ENCODE measurements around the gene NFIB. TPM values are rescaled to one million over a fixed set of nuclear protein-coding genes. Genes with fewer than 3 reads are reported as not detected.

Gene NFIB
- total and polyA plus RNA-seq, 2 of the 8 experiments (the other 6 are each of a cell fraction or from before 2014, with no cell fraction given): 2.6 to 13.1 TPM

DNA sequence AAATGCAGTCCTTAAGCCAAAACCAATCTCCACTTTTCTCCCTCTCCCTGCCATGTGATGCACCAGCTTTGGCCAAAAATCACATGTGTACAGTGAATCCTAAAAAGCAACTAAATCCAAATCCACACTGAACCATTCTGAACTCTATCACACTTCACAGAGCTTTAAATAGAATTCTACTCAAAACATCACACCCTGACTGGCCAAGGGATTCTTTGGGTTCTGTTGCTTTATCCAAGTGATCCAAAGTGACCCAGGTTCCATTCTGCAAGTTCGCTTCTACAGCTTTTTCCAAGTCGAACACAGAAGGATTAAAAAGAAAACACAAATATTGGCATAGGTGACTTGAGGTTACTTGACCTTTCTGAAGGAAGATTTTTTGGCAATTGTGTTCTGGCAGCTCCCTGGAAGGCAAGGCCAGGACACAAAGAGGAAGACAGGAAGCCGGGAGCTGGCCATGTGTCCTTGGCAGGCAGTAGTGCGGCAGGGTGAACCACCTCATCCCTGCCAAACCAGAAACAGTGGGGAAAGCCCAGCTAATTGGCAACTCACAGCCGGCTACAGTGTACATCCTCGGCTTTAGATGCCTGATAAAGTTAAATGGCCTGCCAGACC is 115.0 kb downstream of the NFIB start:
- Histone ChIP-seq H2BK120ac (replicated peaks; ENCODE audit: low read depth, low read length) (no peak overlapping the region), H2BK15ac (ENCODE audit: low read length) (no peak overlapping the region), H3K27ac (ENCODE audit: low read depth, low read length) (no peak overlapping the region), H3K14ac (ENCODE audit: insufficient read length) (no peak overlapping the region), H3K27me3 (replicated peaks in 1 of 4; ENCODE audit: control insufficient read depth in 3 of 4, extremely low read depth in 1 of 4, insufficient read depth in 3 of 4, low read length in 3 of 4) (no peaks in the 10 kb centered on the region), H2AK5ac (ENCODE audit: low read depth, low read length) (no peak overlapping the region), H2BK20ac (ENCODE audit: low read length) (no peak overlapping the region), H3K4me1 (replicated peaks in 1 of 4; ENCODE audit: control insufficient read depth in 3 of 4, insufficient read depth in 4 of 4, low read length in 3 of 4) (peaks cover 0 to 3% (median under 1%) of the 10 kb centered on the region in 4 experiments; a peak in 1 of 7 replicates), H4K20me1 (replicated peaks in 1 of 2; ENCODE audit: control insufficient read depth in 1 of 2, insufficient read depth in 2 of 2, low read length in 2 of 2) (no peaks in the 10 kb centered on the region), H2AFZ (ENCODE audit: low read length) (no peak overlapping the region), H3K79me1 (ENCODE audit: low read depth, low read length) (no peaks in the 10 kb centered on the region; the same call in 1 of the 2 replicates), H3K9ac (replicated peaks in 1 of 4; ENCODE audit: extremely low read depth in 1 of 4, low read depth in 3 of 4, low read length in 3 of 4) (no peak overlapping the region), H2BK12ac (ENCODE audit: low read depth, low read length) (no peak overlapping the region), H4K91ac (replicated peaks; ENCODE audit: insufficient read length, low read length) (no peak overlapping the region), H3K4me3 (ENCODE audit: extremely low read depth in 1 of 4, insufficient read depth in 2 of 4, low read depth in 3 of 4, low read length in 4 of 4) (no peak overlapping the region), H3K4me2 (ENCODE audit: insufficient read depth in 1 of 2, low read depth in 2 of 2, low read length in 2 of 2) (no peak overlapping the region), H3K79me2 (ENCODE audit: control insufficient read depth in 1 of 2, insufficient read depth in 2 of 2, low read length in 2 of 2) (0 out of 4 replicates have a peak, but pooled peaks cover 0 to 2% of the 10 kb centered on the region in 2 experiments), H2BK5ac (ENCODE audit: low read depth, low read length) (no peak overlapping the region), H3K36me3 (ENCODE audit: control insufficient read depth in 2 of 4, insufficient read depth in 4 of 4, low read length in 3 of 4) (no peaks in the 10 kb centered on the region), H3K23me2 (ENCODE audit: low read depth, low read length) (no peaks in the 10 kb centered on the region), H3K9me3 (ENCODE audit: insufficient read depth in 2 of 2, low read depth in 1 of 2, low read length in 1 of 2) (no peaks in the 10 kb centered on the region), H4K5ac (ENCODE audit: insufficient read length, low read depth, low read length) (no peak overlapping the region), H3K23ac (ENCODE audit: insufficient read length) (no peak overlapping the region), H3K56ac (replicated peaks; ENCODE audit: insufficient read length, low read depth, low read length) (no peak overlapping the region), H3K4ac (replicated peaks; ENCODE audit: insufficient read length, low read depth, low read length) (no peak overlapping the region), H3K18ac (ENCODE audit: extremely low read depth, low read length) (no peak overlapping the region), H4K8ac (ENCODE audit: extremely low read depth, insufficient read depth, low read length) (no peak overlapping the region)
- FAIRE-seq (peak; percentile 36), DNase-seq (ENCODE audit: low read depth in 1 of 2, low spot score in 2 of 2) (no peak)
- 84% methylated on average over 6 of the region's 6 CpGs; no CpG with 5 or more reads in 1 of the 2 experiments for WGBS, 2 experiments (ENCODE audit: extremely low coverage in 1 of 2, insufficient coverage in 1 of 2, insufficient read length in 1 of 2, insufficient replicate concordance in 2 of 2, low coverage in 1 of 2, low lambda C conversion rate in 2 of 2, missing lambda C conversion rate in 1 of 2)
- POLR2A ChIA-PET (ENCODE audit: partially characterized antibody): interaction anchor here (1.4 kb wide), 1 partner anchor 116 kb away, joined by 3 read pairs; no protein-coding TSS in a partner anchor
- no peak for TF ChIP-seq EZH2 (IDR thresholded peaks at IDR 0.05; ENCODE audit: low read depth, low read length, severe bottlenecking)
- TF ChIP-seq, protein P1, sequence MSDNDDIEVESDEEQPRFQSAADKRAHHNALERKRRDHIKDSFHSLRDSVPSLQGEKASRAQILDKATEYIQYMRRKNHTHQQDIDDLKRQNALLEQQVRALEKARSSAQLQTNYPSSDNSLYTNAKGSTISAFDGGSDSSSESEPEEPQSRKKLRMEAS (IDR thresholded peaks at IDR 0.05): 0 out of 2 replicates have a peak, but pooled peaks have one; percentile 25
- CTCF ChIA-PET (ENCODE audit: partially characterized antibody): interaction anchor here (0.6 kb wide), 1 partner anchor 616 kb away, joined by 3 read pairs; no protein-coding TSS in a partner anchor
